ENCODE data around the gene B4GALNT2.
"Not testable (repeated sequence)": the region's sequence is repeated elsewhere in the genome, so short reads cannot be mapped to it uniquely, and the experiment has no call there.

Gene B4GALNT2

DNA sequence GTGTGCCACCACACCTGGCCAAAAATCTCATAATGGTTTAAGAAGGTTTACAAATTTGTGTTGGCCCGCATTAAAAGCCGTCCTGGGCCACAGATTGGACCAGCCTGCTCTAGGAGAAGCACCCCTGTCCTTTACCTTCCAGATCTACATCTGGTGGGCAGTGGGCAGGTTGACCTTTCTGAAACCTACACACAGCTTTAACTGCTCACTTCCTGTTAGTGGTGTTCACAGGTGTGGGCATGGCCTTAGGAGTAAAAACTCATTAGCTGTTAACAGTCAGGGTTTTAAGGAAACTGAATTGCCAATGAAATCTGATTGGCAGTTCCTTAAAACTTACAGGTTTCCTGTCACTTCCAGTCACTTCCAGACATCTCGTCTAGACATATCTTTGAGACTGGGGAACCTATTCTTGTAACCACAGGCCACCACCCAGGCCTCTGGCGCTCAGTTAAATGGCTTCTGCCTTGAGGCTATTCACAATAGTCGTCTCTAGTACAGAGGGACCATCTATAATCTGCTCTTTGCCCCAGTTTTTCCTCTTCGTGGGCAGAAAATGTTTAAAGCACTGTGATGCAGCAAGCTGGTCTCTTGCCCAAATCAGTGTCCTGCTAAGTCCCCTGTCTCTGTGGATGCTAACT, 48.5 kb downstream of the B4GALNT2 start:
- DNase-seq (ENCODE audit: low read depth, low spot score), result no peak

- DNase-seq (ENCODE audit: low read depth, low spot score), result no peak
Measured at GRCh38 chr17:49183341-49183740, 50.8 kb downstream of the B4GALNT2 start.

- DNase-seq (ENCODE audit: low read depth, low spot score), result no peak
Measured at GRCh38 chr17:49183801-49184200, 51.2 kb downstream of the B4GALNT2 start.

- DNase-seq (ENCODE audit: low read depth, low spot score), result not testable (repeated sequence)
Measured at GRCh38 chr17:49184522-49184921, 52.0 kb downstream of the B4GALNT2 start.

DNA sequence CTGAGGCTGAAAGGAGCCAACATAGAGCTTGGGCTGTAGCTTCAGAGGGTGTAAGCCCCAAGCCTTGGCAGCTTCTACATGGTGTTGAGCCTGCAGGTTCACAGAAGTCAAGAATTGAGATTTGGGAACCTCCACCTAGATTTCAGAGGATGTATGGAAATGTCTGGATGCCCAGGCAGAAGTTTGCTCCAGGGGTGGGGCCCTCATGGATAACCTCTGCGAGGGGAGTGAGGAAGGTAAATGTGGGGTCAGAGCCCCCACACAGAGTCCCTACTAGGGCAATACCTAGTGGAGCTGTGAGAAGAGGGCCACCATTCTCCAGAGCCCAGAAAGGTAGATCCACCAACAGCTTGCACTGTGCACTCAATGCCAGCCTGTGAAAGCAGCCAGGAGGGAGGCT, 52.8 kb downstream of the B4GALNT2 start:
- not testable (repeated sequence) for DNase-seq (ENCODE audit: low read depth, low spot score)

DNA sequence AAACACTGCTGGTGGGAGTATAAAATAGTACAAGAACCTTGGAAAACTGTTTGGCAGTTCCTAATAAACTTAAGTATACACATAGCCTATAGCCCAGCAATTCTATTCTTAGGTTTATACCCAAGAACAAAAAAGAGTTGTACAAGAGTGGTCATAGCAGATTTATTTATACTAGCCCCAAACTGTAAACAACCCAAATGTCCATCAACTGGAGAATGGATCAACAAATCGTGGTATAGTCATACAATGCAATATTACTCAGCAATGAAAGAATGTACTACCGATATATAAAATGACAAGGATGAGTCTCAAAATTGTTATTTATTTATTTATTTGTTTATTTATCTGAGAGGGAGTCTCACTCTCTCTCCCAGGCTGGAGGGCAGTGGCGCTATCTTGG, 54.7 kb downstream of the B4GALNT2 start:
- no peak for DNase-seq (ENCODE audit: low read depth, low spot score)

GRCh38 chr17:49190932-49191331, 58.4 kb downstream of the B4GALNT2 start:
- no peak for DNase-seq (ENCODE audit: low read depth, low spot score)

DNA sequence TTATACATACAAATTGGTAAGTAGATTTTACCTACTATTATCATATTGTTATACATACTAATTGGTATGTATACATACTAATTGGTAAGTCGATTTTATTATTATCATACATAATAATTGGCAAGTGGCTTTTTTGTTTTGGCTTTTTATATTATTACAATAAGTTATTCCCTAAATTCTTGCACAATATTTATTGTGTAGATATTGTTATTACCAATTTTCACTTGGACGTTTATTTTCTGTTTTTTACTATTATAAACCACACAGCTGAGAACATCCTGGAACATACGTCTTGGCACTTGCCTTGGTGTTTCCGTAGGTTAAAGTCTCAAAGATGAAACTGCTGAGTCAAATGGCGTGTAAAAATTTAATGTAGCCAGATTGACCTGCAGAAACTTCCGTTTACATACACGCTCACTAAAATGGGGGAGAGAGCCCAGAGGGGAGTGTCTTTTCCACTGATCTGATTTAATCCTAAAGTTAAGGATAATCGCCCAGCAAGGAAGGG, 58.9 kb downstream of the B4GALNT2 start:
- DNase-seq (ENCODE audit: low read depth, low spot score), result no peak

GRCh38 chr17:49191917-49192741, 59.6 kb downstream of the B4GALNT2 start:
- DNase-seq (ENCODE audit: low read depth, low spot score), result no peak

- DNase-seq (ENCODE audit: low read depth, low spot score), result no peak
Measured at GRCh38 chr17:49193513-49194296, 61.1 kb downstream of the B4GALNT2 start.

- DNase-seq (ENCODE audit: low read depth, low spot score), result no peak
Measured at GRCh38 chr17:49194297-49194607, 61.7 kb downstream of the B4GALNT2 start.

DNA sequence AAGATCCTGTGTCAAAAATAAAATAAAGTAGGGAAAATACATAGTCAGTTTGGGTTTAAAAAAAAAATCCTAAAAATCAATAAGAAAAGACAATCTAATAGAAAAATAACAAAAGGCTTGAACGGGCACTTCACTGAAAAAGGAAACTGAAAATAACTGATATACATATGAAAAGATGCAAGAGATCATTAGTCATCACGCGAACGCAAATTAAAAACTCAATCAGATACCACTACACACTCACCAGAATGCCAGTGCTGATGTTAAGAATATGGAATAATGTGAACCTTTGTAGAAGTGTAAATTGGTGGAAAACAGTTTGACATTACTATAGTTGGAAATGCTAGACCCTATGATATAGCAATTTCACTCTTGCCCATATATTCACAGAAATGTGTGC, 63.2 kb downstream of the B4GALNT2 start:
- DNase-seq (ENCODE audit: low read depth, low spot score), result no peak

GRCh38 chr17:49196520-49196919, 64.0 kb downstream of the B4GALNT2 start:
- no peak for DNase-seq (ENCODE audit: low read depth, low spot score)

DNA sequence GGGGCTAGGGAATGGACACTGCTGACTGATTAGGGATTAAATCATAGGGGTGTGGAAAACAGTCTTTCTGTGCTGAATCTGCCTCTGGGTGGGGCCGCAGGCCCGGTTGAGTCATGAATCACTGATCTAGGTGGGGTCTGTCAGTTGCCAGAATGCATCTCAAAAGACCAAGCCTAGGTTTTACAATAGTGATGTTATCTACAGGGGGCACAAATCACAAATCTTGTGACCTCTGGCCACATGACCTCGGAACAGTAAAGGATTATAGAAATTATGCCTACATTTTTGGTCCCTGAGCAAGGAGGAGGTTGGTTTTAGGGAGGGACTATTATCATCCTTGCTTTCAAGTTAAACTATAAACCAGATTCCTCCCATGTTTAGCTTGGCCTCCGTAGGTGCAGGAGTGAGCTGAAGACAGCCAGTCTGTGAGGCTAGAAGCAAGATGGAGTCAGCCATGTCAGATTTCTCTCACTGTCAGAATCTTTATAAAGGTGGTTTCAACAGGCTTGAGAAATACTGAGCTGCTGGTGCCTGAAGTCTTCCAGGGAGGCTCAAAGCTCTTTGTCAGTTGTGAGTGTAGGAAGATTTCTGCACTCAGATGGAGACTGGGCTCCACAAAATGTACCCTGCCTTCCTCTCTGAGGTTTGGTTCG, 64.9 kb downstream of the B4GALNT2 start:
- DNase-seq (ENCODE audit: low read depth, low spot score), result no peak

GRCh38 chr17:49198211-49198610, 65.6 kb downstream of the B4GALNT2 start:
- DNase-seq (ENCODE audit: low read depth, low spot score), result no peak

DNA sequence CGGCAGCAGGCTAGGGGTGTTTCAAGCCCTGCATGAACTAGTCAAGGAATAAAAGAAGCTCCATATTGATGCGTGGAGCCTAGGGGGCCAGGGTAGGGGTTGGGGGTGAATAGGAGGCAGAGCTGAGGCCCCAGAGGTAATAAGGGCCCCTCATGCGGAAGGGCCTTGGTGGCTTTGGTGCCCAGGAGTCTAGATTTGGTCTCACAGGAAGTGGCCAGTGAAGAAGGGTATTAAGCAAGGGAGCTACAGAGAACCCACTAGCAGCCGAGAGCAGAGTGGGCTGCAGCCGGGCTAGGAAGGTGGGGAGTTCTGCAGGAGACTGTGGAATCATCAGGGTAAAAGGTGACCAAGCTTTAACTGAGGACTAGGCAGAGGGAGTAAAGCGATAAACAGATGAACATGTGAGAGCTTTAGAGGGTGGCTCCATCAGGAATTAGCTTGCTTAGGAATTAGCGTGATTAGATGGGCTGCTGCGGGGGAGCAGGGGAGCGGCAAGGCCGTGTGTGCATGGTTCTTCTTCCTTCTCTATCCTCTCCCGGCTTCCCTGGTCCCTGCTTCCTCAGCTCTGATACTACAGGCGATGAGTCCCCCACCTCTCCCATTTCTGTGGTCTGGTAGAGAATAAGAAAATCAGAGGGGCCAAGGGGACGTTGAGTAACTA, 68.0 kb downstream of the B4GALNT2 start:
- no peak for DNase-seq (ENCODE audit: low read depth, low spot score)

DNA sequence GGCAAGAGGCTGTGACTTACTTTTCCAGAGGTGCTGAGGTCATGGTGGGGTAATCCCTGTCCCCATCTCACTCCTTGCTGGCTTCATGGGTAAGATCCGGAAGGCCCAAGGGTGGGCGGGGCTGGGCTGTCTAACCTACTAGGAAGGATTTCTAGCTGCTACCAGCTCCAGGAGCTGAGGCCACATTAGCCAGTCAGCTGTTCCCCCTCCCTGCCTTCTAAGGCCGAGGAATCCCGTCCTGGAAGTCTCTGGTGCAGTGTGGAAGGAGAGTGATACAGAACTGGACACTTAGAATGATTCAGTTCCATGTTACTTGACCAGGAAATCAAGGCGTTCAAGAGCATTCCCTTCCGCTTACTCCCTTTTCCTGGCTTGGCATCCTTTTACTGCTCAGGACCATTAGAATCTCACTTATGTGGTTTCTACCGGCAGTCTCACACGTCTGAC, 68.9 kb downstream of the B4GALNT2 start:
- DNase-seq (ENCODE audit: low read depth, low spot score), result no peak

DNA sequence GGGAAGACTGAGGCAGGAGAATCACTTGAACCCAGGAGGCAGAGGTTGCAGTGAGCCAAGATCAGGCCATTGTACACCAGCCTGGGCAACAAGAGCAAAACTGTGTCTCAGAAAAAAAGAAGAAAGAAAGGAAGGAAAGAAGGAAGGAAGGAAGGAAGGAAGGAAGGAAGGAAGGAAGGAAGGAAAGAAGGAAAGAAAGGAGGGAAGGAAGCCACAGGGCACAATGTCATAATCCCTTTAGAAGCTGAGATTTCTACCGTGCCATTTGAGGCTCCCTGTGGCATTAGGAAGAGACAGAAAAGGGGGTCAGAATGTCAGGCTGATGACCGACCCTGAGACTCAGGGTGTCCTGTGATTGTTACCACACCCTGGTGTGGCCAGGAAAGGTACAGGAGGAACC, 71.2 kb downstream of the B4GALNT2 start:
- DNase-seq (ENCODE audit: low read depth, low spot score), result no peak

DNA sequence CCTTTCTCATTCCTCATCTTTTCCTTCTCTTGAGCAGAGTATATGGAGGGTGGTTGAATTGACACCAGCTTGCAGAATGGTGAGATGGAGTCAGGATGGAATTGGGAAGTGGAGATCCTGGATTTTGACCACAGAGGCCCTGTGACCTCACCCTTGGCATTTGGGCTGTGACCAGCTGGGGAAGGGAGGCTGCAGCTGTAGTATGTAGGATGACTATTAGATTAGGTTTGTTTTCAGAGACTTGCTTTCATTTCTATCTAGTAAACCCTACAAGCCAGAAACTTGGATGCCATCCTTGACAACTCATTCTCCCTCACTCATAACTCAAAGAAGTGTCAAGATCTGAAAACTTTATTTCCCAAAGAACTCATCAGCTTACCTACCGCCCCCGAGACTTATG, 71.9 kb downstream of the B4GALNT2 start:
- no peak for DNase-seq (ENCODE audit: low read depth, low spot score)

DNA sequence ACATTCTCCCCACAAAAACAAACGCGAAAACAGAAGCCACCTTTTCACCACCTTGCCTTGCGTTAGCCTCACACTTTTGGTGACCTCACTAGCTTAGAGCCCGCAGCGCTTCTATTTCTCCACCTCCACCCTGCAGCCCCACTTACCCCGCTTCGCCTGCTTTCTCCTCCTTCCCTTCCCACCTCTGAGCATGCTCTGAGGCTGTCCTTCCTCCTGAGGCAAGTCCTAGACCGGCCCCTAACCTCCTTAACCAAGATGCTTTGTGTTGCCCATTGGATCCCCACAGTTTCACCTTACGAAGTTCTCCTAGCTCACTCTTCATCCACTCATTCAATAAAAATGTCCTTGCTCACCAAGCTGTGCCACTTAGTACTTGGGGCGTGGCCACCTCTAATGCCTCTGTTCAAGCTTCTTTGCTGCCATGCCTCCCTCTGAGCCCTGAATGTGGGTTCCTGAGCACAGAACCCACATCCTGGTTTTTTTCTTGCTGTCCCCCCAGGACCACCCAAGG, 76.5 kb downstream of the B4GALNT2 start:
- no peak for DNase-seq (ENCODE audit: low read depth, low spot score)
